A549 (cell line): ENCODE measurements around the gene MEPCE. TPM values are rescaled to one million over a fixed set of nuclear protein-coding genes. Genes with fewer than 3 reads are reported as not detected.

Experiments used
- ATAC-seq, 2 experiments: fragments of 200-7000 bp in 1 of 2; fragments of >200 bp in 1 of 2; cut with Nextera tagmentation in 1 of 2; cut with Tn5 transposase in 1 of 2; 3 replicates each; pipeline versions ENCODE4 v1.8.0 to v1.9.1; 2018 to 2020; ENCODE audit warnings: mild to moderate bottlenecking in 1 of 2, moderate library complexity in 1 of 2
- CTCF ChIA-PET: fragments of 300-600 bp; sonication (Branson Sonifier 250); formaldehyde crosslinking; extraction: SDS; loops from one replicate; lab custom pipeline; 2021; ENCODE audit warnings: antibody characterized with exemption, inconsistent platforms; lab: Yijun Ruan, JAX
- POLR2A ChIA-PET: fragments of 350-600 bp; formaldehyde crosslinking; extraction: SDS; loops from one replicate; lab custom pipeline; 2021; ENCODE audit warnings: antibody characterized with exemption, inconsistent platforms; lab: Yijun Ruan, JAX
- DNase-seq, 2 experiments: peaks; one replicate each; pipeline versions ENCODE4 v3.0.0 to v3.0.0-alpha.2; 2011 to 2016; ENCODE audit warnings: low read depth in 1 of 2, low spot score in 1 of 2
- FAIRE-seq: peaks from 2 replicates; lab custom pipeline; 2011; peaks lifted over from hg19 to GRCh38; lab: Jason Lieb, UNC
- H3K27ac ChIP-seq, 2 experiments: fragments of >200 bp; sonication (Bioruptor Twin); formaldehyde crosslinking; 3 replicates each; pipeline ENCODE4 v1.5.1; 2016 to 2017
- H3K4me1 ChIP-seq: fragments of >200 bp; sonication (Bioruptor Twin); formaldehyde crosslinking; 3 replicates; pipeline ENCODE4 v1.6.1; 2016
- H3K4me2 ChIP-seq: fragments of >200 bp; sonication (Bioruptor Twin); formaldehyde crosslinking; 3 replicates; pipeline ENCODE4 v1.6.1; 2016
- H3K4me3 ChIP-seq: fragments of >200 bp; sonication (Bioruptor Twin); formaldehyde crosslinking; 3 replicates; pipeline ENCODE4 v1.5.1; 2016
- H3K9me3 ChIP-seq: fragments of >200 bp; sonication (Bioruptor Twin); formaldehyde crosslinking; 3 replicates; pipeline ENCODE4 v1.6.1; 2016
- BCL3 ChIP-seq: fragments of >200 bp; sonication (Bioruptor Twin); formaldehyde crosslinking; IDR thresholded peaks from 3 replicates; pipeline ENCODE4 v1.6.1; 2016
- CBX8 ChIP-seq: fragments of 200-600 bp; sonication (generic); IDR thresholded peaks from 2 replicates; pipeline ENCODE4 v1.6.1; 2016
- CEBPB ChIP-seq, 2 experiments: fragments of >200 bp in 1 of 2; sonication (Bioruptor Twin) in 1 of 2; formaldehyde crosslinking in 1 of 2; IDR thresholded peaks; 2 replicates each; pipeline ENCODE4 v1.6.1; 2012 to 2016
- EP300 ChIP-seq, 2 experiments: fragments of >200 bp; sonication (Bioruptor Twin); formaldehyde crosslinking; IDR thresholded peaks; 2 replicates in 1 of 2; 3 replicates in 1 of 2; pipeline ENCODE4 v1.6.1; 2016 to 2017
- FOXS1 ChIP-seq: fragments of 250-450 bp; sonication (Bioruptor Pico); IDR thresholded peaks from 2 replicates; pipeline ENCODE4 v1.5.0; 2020; ENCODE audit warnings: mild to moderate bottlenecking, moderate library complexity
- HMGXB4 ChIP-seq: fragments of 250-450 bp; sonication (Bioruptor Pico); IDR thresholded peaks from 2 replicates; pipeline ENCODE4 v1.5.0; 2021; ENCODE audit warnings: mild to moderate bottlenecking, moderate library complexity, borderline replicate concordance
- HOXB5 ChIP-seq: fragments of 250-450 bp; sonication (Bioruptor Pico); IDR thresholded peaks from 2 replicates; pipeline ENCODE4 v1.5.0; 2020; ENCODE audit warnings: mild to moderate bottlenecking, moderate library complexity
- JUN ChIP-seq, 2 experiments: fragments of >200 bp; sonication (Bioruptor Twin); formaldehyde crosslinking; IDR thresholded peaks; 2 replicates in 1 of 2; 3 replicates in 1 of 2; pipeline ENCODE4 v1.6.1; 2016 to 2017
- JUNB ChIP-seq: fragments of >200 bp; sonication (Bioruptor Twin); formaldehyde crosslinking; IDR thresholded peaks from 2 replicates; pipeline ENCODE4 v1.6.1; 2016
- KDM5A ChIP-seq: fragments of 200-600 bp; sonication (generic); IDR thresholded peaks from 2 replicates; pipeline ENCODE4 v1.6.1; 2016; ENCODE audit warnings: antibody characterized with exemption, mild to moderate bottlenecking
- MAFK ChIP-seq: fragments of 450-650 bp; IDR thresholded peaks from 2 replicates; pipeline ENCODE4 v1.6.1; 2014; ENCODE audit not compliant: partially characterized antibody
- MAZ ChIP-seq: fragments of 150-350 bp; IDR thresholded peaks from 2 replicates; pipeline ENCODE4 v1.6.1; 2014; ENCODE audit warnings: antibody characterized with exemption, low read depth, low read length, borderline replicate concordance
- MYC ChIP-seq: IDR thresholded peaks from 2 replicates; pipeline ENCODE4 v1.6.1; 2012; ENCODE audit warnings: mild to moderate bottlenecking, inconsistent platforms, low read length, improper control_type of control experiment, borderline replicate concordance
- NPAS2 ChIP-seq: fragments of 250-450 bp; sonication (Bioruptor Pico); IDR thresholded peaks from 2 replicates; pipeline ENCODE4 v1.8.0; 2022; ENCODE audit warnings: mild to moderate bottlenecking, moderate library complexity, borderline replicate concordance
- PBX3 ChIP-seq: IDR thresholded peaks from 2 replicates; pipeline ENCODE4 v1.6.1; 2012
- RCOR1 ChIP-seq: fragments of 150-350 bp; IDR thresholded peaks from 2 replicates; pipeline ENCODE4 v1.6.1; 2014; ENCODE audit warnings: antibody characterized with exemption, low read length, low read depth
- RFX5 ChIP-seq: fragments of 450-650 bp; IDR thresholded peaks from 2 replicates; pipeline ENCODE4 v1.7.1; 2014; ENCODE audit warnings: antibody characterized with exemption, mild to moderate bottlenecking, moderate library complexity
- SREBF2 ChIP-seq: fragments of 450-650 bp; IDR thresholded peaks from 2 replicates; pipeline ENCODE4 v1.6.1; 2014; ENCODE audit warnings: mild to moderate bottlenecking, moderate library complexity
- TFCP2L1 ChIP-seq: fragments of 250-450 bp; sonication (Bioruptor Pico); IDR thresholded peaks from 2 replicates; pipeline ENCODE4 v1.5.0; 2021; ENCODE audit warnings: mild to moderate bottlenecking
- USF2 ChIP-seq: fragments of 450-650 bp; IDR thresholded peaks from 2 replicates; pipeline ENCODE4 v1.6.1; 2014; ENCODE audit warnings: antibody characterized with exemption
- ZFP36 ChIP-seq: fragments of 450-650 bp; IDR thresholded peaks from 2 replicates; pipeline ENCODE4 v1.6.1; 2014; ENCODE audit warnings: borderline replicate concordance; ENCODE audit not compliant: partially characterized antibody
- WGBS: methylation state at CpG from one replicate; pipeline ENCODE4 v1.1.6; 2017; ENCODE audit errors: missing lambda C conversion rate; 5-methylcytosine and 5-hydroxymethylcytosine counted together
- polyA plus RNA-seq, 4 experiments: library from polyadenylated mRNA; depleted of rRNA in 3 of 4; stranded (reverse); fragments of >200 nt; fragmentation: RNase III in 1 of 4; extraction: RNeasy Plus Mini Kit Qiagen cat#74134 plus additional on column Dnase treatment in 1 of 4; gene quantifications; 2 replicates in 3 of 4; 3 replicates in 1 of 4; pipeline ENCODE4 v1.2.3, GENCODE V29; 2011 to 2017
- TF ChIP-seq, protein P1 (sequence below): fragments of >200 bp; sonication (Bioruptor Twin); formaldehyde crosslinking; IDR thresholded peaks from 3 replicates; pipeline ENCODE4 v1.5.1; 2016
- TF ChIP-seq, protein P2 (sequence below): fragments of 250-450 bp; sonication (Bioruptor Pico); IDR thresholded peaks from 2 replicates; pipeline ENCODE4 v1.5.0; 2020; ENCODE audit warnings: low read depth, mild to moderate bottlenecking, moderate library complexity

Gene MEPCE
- polyA plus RNA-seq, 2 of the 4 experiments (the other 2 are of a cell fraction), result 10.0 to 38.4 TPM

DNA sequence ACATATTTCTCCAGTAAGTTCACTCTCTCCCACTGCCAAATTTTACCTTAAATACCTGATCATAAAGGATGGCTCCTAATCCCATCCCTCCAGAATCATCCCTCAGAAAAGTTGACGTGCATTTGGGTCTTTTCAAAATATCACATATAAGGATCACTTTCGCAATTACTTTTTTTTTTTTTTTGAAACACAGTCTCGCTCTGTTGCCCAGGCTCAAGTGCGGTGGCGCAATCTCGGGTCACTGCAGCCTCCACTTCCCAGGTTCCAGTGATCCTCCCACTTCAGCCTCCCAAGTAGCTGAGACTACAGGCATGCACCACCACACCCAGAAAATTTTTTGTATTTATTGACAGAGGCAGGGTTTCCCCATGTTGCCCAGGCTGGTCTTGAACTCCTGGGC lies 18.5 kb upstream of the MEPCE start (continued):
- TF ChIP-seq, protein P1, sequence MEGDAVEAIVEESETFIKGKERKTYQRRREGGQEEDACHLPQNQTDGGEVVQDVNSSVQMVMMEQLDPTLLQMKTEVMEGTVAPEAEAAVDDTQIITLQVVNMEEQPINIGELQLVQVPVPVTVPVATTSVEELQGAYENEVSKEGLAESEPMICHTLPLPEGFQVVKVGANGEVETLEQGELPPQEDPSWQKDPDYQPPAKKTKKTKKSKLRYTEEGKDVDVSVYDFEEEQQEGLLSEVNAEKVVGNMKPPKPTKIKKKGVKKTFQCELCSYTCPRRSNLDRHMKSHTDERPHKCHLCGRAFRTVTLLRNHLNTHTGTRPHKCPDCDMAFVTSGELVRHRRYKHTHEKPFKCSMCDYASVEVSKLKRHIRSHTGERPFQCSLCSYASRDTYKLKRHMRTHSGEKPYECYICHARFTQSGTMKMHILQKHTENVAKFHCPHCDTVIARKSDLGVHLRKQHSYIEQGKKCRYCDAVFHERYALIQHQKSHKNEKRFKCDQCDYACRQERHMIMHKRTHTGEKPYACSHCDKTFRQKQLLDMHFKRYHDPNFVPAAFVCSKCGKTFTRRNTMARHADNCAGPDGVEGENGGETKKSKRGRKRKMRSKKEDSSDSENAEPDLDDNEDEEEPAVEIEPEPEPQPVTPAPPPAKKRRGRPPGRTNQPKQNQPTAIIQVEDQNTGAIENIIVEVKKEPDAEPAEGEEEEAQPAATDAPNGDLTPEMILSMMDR, result no peak
- TF ChIP-seq TFCP2L1 (no peak), BCL3 (no peak)
- TF ChIP-seq, all 56 proteins: peak for 0

DNA sequence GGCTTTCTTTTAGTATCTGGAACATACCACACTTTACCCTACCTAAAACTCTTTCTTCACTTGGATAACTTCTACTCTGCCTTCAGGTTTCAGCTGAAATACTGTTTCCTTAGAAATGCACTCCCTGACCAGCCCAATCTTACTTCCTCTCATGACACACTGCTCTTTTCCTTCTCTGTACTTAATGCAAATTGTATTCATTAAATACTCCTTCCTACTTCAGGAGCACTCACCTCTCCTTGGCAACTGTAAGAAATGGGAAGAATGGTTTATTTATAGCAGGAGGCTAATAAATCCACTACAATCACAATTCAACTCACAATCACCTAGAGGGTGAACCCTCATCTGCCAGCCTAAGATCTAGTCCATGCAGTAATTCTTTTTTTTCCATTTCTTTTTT lies 16.3 kb upstream of the MEPCE start:
- Histone ChIP-seq H3K4me1 (no peaks in the 10 kb centered on the region), H3K9me3 (no peaks in the 10 kb centered on the region), H3K4me2 (no peak overlapping the region), H3K27ac (no peak overlapping the region), H3K4me3 (no peak overlapping the region)
- ChIA-PET POLR2A (interaction anchor here (0.5 to 2.1 kb wide), 2 partner anchors 15 to 773 kb away, joined by 5 to 7 read pairs; partner anchors contain the start of gene ZCWPW1), CTCF (interaction anchor here (0.6 kb wide), 1 partner anchor 147 kb away, joined by 3 read pairs; no protein-coding TSS in a partner anchor)
- no peak for DNase-seq
- TF ChIP-seq KDM5A (no peak), MYC (no peak), MAZ (no peak), USF2 (no peak), ZFP36 (no peak), JUNB (no peak)
- no peak for FAIRE-seq
- ATAC-seq, result no peak

DNA sequence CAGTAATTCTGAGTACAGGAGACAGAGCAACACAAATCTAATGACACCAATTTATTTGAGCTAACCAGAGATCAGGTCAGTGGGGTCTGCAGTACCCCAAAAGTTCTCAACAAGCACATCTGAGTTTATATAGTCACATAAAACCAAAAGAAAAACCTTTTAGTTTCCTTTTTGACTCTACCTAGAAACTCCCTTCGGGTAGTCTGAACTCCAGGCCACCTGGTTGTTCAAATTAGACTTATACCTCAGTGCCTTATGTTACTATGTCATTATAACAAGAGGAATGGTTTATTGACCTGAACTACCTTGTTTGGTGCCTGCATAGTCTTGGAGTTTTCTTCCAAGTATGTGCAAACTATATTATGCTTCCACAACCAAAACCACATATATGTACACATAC lies 15.7 kb upstream of the MEPCE start:
- CTCF ChIA-PET, result no interaction called here
- WGBS, result 60% methylated on average over 1 of the region's 1 CpG

DNA sequence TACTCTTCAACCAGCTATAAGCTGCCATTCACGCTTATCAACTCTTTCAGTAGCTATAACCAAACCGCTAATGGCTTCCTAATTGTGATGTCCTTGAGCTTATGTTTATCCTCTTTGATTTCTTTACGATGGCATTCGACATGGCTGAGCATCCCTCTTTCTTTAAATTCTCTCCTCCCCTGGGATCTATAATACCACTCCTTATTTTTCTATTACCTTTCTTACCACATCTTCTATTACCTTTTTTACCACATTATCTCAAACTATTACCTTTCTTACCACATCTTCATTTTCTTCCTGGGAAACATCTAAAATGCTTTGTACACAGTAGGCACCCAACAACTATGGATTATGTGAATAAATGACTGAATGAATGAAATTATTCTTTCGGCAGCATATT lies 14.2 kb upstream of the MEPCE start:
- ChIA-PET CTCF (interaction anchor here (0.5 to 6.5 kb wide), 3 partner anchors 8 to 283 kb away, joined by 3 to 48 read pairs (median 4); no protein-coding TSS in a partner anchor), POLR2A (interaction anchor here (2.9 kb wide), 1 partner anchor 13 kb away, joined by 14 read pairs; the partner anchor contains the start of gene ZCWPW1)
- WGBS, result 85% methylated on average over 5 of the region's 5 CpGs
- no peak overlapping the region for H3K4me2 ChIP-seq
- DNase-seq (no peak), ATAC-seq (no peak), FAIRE-seq (no peak)
- no peaks in the 10 kb centered on the region for H3K9me3 ChIP-seq
- H3K27ac ChIP-seq, result no peak overlapping the region
- H3K4me3 ChIP-seq, result no peak overlapping the region
- H3K4me1 ChIP-seq, result no peaks in the 10 kb centered on the region
- TF ChIP-seq MYC (no peak), JUN (IDR thresholded peaks at IDR 0.05) (no peak), EP300 (IDR thresholded peaks at IDR 0.05) (no peak), PBX3 (no peak), NPAS2 (CRISPR knock-in tag) (no peak), FOXS1 (CRISPR knock-in tag) (no peak), BCL3 (no peak), SREBF2 (no peak), HMGXB4 (no peak), RFX5 (no peak), MAFK (no peak), CEBPB (IDR thresholded peaks at IDR 0.05) (no peak)
- TF ChIP-seq, protein P2, sequence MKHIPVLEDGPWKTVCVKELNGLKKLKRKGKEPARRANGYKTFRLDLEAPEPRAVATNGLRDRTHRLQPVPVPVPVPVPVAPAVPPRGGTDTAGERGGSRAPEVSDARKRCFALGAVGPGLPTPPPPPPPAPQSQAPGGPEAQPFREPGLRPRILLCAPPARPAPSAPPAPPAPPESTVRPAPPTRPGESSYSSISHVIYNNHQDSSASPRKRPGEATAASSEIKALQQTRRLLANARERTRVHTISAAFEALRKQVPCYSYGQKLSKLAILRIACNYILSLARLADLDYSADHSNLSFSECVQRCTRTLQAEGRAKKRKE (CRISPR knock-in tag), result no peak

More for the DNA sequence above, 15.7 kb upstream of the MEPCE start:
- TF ChIP-seq HOXB5 (CRISPR knock-in tag), result no peak
- no peak for TF ChIP-seq CEBPB (IDR thresholded peaks at IDR 0.05)
- no peak for TF ChIP-seq CBX8
- TF ChIP-seq RCOR1, result no peak
- no peak for TF ChIP-seq MAZ
- TF ChIP-seq, all 56 proteins: peak for 0
- Histone ChIP-seq H3K9me3 (no peaks in the 10 kb centered on the region), H3K4me3 (no peak overlapping the region), H3K27ac (no peak overlapping the region), H3K4me1 (no peaks in the 10 kb centered on the region), H3K4me2 (no peak overlapping the region)
- ATAC-seq, result no peak
- POLR2A ChIA-PET, result interaction anchor here (2.9 kb wide), 1 partner anchor 15 kb away, joined by 14 read pairs; the partner anchor contains the start of gene ZCWPW1
- no peak for FAIRE-seq
- DNase-seq, result no peak
